ENCODE data around the gene HAUS5. TPM values are rescaled to one million over a fixed set of nuclear protein-coding genes. Genes with fewer than 3 reads are reported as not detected.
"Not testable (repeated sequence)": the region's sequence is repeated elsewhere in the genome, so short reads cannot be mapped to it uniquely, and the experiment has no call there.

Gene HAUS5
- total RNA-seq, 1 experiment from 2014 or later = 31.7 TPM

- intact Hi-C loops (cut with micrococcal nuclease) = no loop called here
- DNase-seq (ENCODE audit: low read depth, low spot score) = no peak
- BruUV-seq (replicated peaks) = no TSS peak
- ChIA-PET RAD21 (ENCODE audit: low non-redundant PET in 1 of 2, low total read pairs in 2 of 2, uncharacterized antibody in 2 of 2, unreplicated experiment in 2 of 2) (no interaction called here), POLR2A (no interaction called here), CTCF (no interaction called here)
- Histone ChIP-seq H3K79me2 (ENCODE audit: insufficient read depth, low read length) (peaks cover 46% of the 10 kb centered on the region), H3K4me3 (replicated peaks in 1 of 2; ENCODE audit: low read depth in 1 of 2, low read length in 2 of 2) (no peak overlapping the region), H3K27ac (ENCODE audit: low read depth, low read length) (no peak overlapping the region), H3K27me3 (ENCODE audit: insufficient read depth, low read length) (no peaks in the 10 kb centered on the region), H3K9me2 (ENCODE audit: insufficient read depth) (no peaks in the 10 kb centered on the region), H3K36me3 (ENCODE audit: control insufficient read depth in 1 of 2, insufficient read depth in 2 of 2, low read length in 2 of 2) (peaks cover 9 to 14% of the 10 kb centered on the region in 2 experiments; a peak in 3 of 4 replicates), H2AFZ (ENCODE audit: low read depth, low read length, poor library complexity, severe bottlenecking) (no peak overlapping the region), H4K20me1 (ENCODE audit: insufficient read depth) (no peaks in the 10 kb centered on the region), H3K4me1 (ENCODE audit: control insufficient read depth in 1 of 2, insufficient read depth in 2 of 2, low read length in 2 of 2) (peaks cover 6 to 19% of the 10 kb centered on the region in 2 experiments; a peak in 3 of 4 replicates), H3K9me3 (ENCODE audit: control insufficient read depth in 1 of 2, insufficient read depth in 1 of 2, low read depth in 1 of 2, low read length in 2 of 2) (no peaks in the 10 kb centered on the region), H3K4me2 (ENCODE audit: low read length) (no peak overlapping the region), H3K9ac (ENCODE audit: low read length) (no peak overlapping the region)
- no peak for ATAC-seq
- TF ChIP-seq CBX3 (IDR thresholded peaks at IDR 0.05; ENCODE audit: low read depth) (no peak), SIN3A (IDR thresholded peaks at IDR 0.05; ENCODE audit: low read depth) (no peak), EZH2phosphoT487 (IDR thresholded peaks at IDR 0.05; ENCODE audit: borderline replicate concordance) (no peak), EZH2 (IDR thresholded peaks at IDR 0.05) (no peak), ATF3 (IDR thresholded peaks at IDR 0.05) (no peak), SP1 (IDR thresholded peaks at IDR 0.05; ENCODE audit: low read depth) (no peak), ELF1 (IDR thresholded peaks at IDR 0.05; ENCODE audit: borderline replicate concordance, low read depth) (no peak), TCF7L2 (IDR thresholded peaks at IDR 0.05; ENCODE audit: borderline replicate concordance, extremely low read depth, insufficient read depth, insufficient read length) (no peak)
- TF ChIP-seq, protein P1, sequence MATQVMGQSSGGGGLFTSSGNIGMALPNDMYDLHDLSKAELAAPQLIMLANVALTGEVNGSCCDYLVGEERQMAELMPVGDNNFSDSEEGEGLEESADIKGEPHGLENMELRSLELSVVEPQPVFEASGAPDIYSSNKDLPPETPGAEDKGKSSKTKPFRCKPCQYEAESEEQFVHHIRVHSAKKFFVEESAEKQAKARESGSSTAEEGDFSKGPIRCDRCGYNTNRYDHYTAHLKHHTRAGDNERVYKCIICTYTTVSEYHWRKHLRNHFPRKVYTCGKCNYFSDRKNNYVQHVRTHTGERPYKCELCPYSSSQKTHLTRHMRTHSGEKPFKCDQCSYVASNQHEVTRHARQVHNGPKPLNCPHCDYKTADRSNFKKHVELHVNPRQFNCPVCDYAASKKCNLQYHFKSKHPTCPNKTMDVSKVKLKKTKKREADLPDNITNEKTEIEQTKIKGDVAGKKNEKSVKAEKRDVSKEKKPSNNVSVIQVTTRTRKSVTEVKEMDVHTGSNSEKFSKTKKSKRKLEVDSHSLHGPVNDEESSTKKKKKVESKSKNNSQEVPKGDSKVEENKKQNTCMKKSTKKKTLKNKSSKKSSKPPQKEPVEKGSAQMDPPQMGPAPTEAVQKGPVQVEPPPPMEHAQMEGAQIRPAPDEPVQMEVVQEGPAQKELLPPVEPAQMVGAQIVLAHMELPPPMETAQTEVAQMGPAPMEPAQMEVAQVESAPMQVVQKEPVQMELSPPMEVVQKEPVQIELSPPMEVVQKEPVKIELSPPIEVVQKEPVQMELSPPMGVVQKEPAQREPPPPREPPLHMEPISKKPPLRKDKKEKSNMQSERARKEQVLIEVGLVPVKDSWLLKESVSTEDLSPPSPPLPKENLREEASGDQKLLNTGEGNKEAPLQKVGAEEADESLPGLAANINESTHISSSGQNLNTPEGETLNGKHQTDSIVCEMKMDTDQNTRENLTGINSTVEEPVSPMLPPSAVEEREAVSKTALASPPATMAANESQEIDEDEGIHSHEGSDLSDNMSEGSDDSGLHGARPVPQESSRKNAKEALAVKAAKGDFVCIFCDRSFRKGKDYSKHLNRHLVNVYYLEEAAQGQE (IDR thresholded peaks at IDR 0.05; ENCODE audit: low read depth) = no peak
These were observed 38.0 kb downstream of the HAUS5 start for GRCh38 chr19:35650581-35650980.

GRCh38 chr19:35654828-35655227 lies 42.3 kb downstream of the HAUS5 start:
- H3K27me3 ChIP-seq (ENCODE audit: insufficient read depth, low read length); ATAC-seq; H2AFZ ChIP-seq (ENCODE audit: low read depth, low read length, poor library complexity, severe bottlenecking); intact Hi-C loops (cut with micrococcal nuclease); H3K9ac ChIP-seq (ENCODE audit: low read length); H3K9me3 ChIP-seq (ENCODE audit: control insufficient read depth in 1 of 2, insufficient read depth in 1 of 2, low read depth in 1 of 2, low read length in 2 of 2); BruUV-seq (replicated peaks); H3K9me2 ChIP-seq (ENCODE audit: insufficient read depth); RAD21 ChIA-PET (ENCODE audit: low non-redundant PET in 1 of 2, low total read pairs in 2 of 2, uncharacterized antibody in 2 of 2, unreplicated experiment in 2 of 2); H3K4me1 ChIP-seq (ENCODE audit: control insufficient read depth in 1 of 2, insufficient read depth in 2 of 2, low read length in 2 of 2); H3K27ac ChIP-seq (ENCODE audit: low read depth, low read length); DNase-seq (ENCODE audit: low read depth, low spot score); H3K4me3 ChIP-seq (replicated peaks in 1 of 2; ENCODE audit: low read depth in 1 of 2, low read length in 2 of 2); H3K4me2 ChIP-seq (ENCODE audit: low read length); H4K20me1 ChIP-seq (ENCODE audit: insufficient read depth): not testable (repeated sequence)
- POLR2A ChIA-PET = interaction anchor here (1.2 to 1.4 kb wide), 2 partner anchors 11 to 19 kb away, joined by 3 read pairs; no protein-coding TSS in a partner anchor
- Histone ChIP-seq H3K36me3 (ENCODE audit: control insufficient read depth in 1 of 2, insufficient read depth in 2 of 2, low read length in 2 of 2) (peaks cover 26 to 30% of the 10 kb centered on the region in 2 experiments), H3K79me2 (ENCODE audit: insufficient read depth, low read length) (peaks cover 36% of the 10 kb centered on the region)
- CTCF ChIA-PET = interaction anchor here (0.7 kb wide), 1 partner anchor 10 kb away, joined by 3 read pairs; no protein-coding TSS in a partner anchor
